Measurements from ENCODE around the gene FAM78A. TPM values are rescaled to one million over a fixed set of nuclear protein-coding genes. Genes with fewer than 3 reads are reported as not detected.

Gene FAM78A
- total and polyA plus RNA-seq, 8 donors = 0.85 to 3.5 (median 1.6) TPM; not detected in 1

- H3K4me1 ChIP-seq = peaks cover 24 to 41% (median 32%) of the 10 kb centered on the region in 4 donors
- TF ChIP-seq EP300 (IDR thresholded peaks at IDR 0.05) (no peak), POLR2A (IDR thresholded peaks at IDR 0.05) (no peak), POLR2AphosphoS5 (IDR thresholded peaks at IDR 0.05) (no peak), CTCF (IDR thresholded peaks at IDR 0.05) (no peak)
- intact Hi-C loops (cut with DNase I; ENCODE audit: low total_unique reads) = no loop called here
- H3K27ac ChIP-seq = peak overlapping the region in 1 of 5 donors; percentile 53
- peak in 1 of 2 donors; percentile 32 for DNase-seq
- H3K4me3 ChIP-seq = no peak overlapping the region
- no peaks in the 10 kb centered on the region for H3K36me3 ChIP-seq
- H3K27me3 ChIP-seq = peaks cover 0 to 85% (median 27%) of the 10 kb centered on the region in 3 donors
- WGBS, 5 donors = 26 to 49% (median 32%) methylated on average over 9 to 10 of the region's 10 CpGs
- no peaks in the 10 kb centered on the region for H3K9me3 ChIP-seq
Measured at GRCh38 chr9:131278702-131279111, 2.4 kb upstream of the FAM78A start.

GRCh38 chr9:131277910-131278701 is 1.8 kb upstream of the FAM78A start:
- intact Hi-C loops (cut with DNase I; ENCODE audit: low total_unique reads) = no loop called here
- WGBS, 5 donors = 7 to 31% (median 9%) methylated on average over 12 to 59 of the region's 59 CpGs
- H3K9me3 ChIP-seq = no peaks in the 10 kb centered on the region
- H3K27ac ChIP-seq = peak overlapping the region; percentile 25 to 83 (median 74)
- H3K4me3 ChIP-seq = peak overlapping the region; percentile 67 to 93 (median 76)
- peaks cover 0 to 79% (median 25%) of the 10 kb centered on the region in 3 donors for H3K27me3 ChIP-seq
- H3K4me1 ChIP-seq = peaks cover 24 to 45% (median 32%) of the 10 kb centered on the region in 4 donors
- TF ChIP-seq POLR2AphosphoS5 (IDR thresholded peaks at IDR 0.05) (peak in 1 of 3 donors; percentile 46), POLR2A (IDR thresholded peaks at IDR 0.05) (no peak)
- DNase-seq = peak; percentile 70 to 94
- H3K36me3 ChIP-seq = no peaks in the 10 kb centered on the region

- peak in 1 of 2 donors; percentile 31 for DNase-seq
- intact Hi-C loops (cut with DNase I; ENCODE audit: low total_unique reads) = no loop called here
- peak overlapping the region; percentile 25 to 83 (median 74) for H3K27ac ChIP-seq
Measured at GRCh38 chr9:131277287-131277909, 1.1 kb upstream of the FAM78A start.

GRCh38 chr9:131276891-131277286 is 579 bp upstream of the FAM78A start:
- WGBS, 5 donors = 0 to 2% (median 2%) methylated on average over 11 to 60 of the region's 60 CpGs

More at GRCh38 chr9:131277287-131277909, 1.1 kb upstream of the FAM78A start:
- no peaks in the 10 kb centered on the region for H3K9me3 ChIP-seq
- H3K36me3 ChIP-seq = no peaks in the 10 kb centered on the region
- H3K27me3 ChIP-seq = peaks cover 0 to 72% (median 17%) of the 10 kb centered on the region in 3 donors
- WGBS, 5 donors = 0 to 2% (median 1%) methylated on average over 17 to 77 of the region's 78 CpGs
- peaks cover 18 to 39% (median 25%) of the 10 kb centered on the region in 4 donors for H3K4me1 ChIP-seq
- H3K4me3 ChIP-seq = peak overlapping the region; percentile 67 to 93 (median 76)
- no peak for TF ChIP-seq EP300 (IDR thresholded peaks at IDR 0.05)
- no peak for TF ChIP-seq POLR2A (IDR thresholded peaks at IDR 0.05)
- no peak for TF ChIP-seq POLR2AphosphoS5 (IDR thresholded peaks at IDR 0.05)
- TF ChIP-seq CTCF (IDR thresholded peaks at IDR 0.05) = no peak

More at GRCh38 chr9:131276891-131277286, 579 bp upstream of the FAM78A start:
- Histone ChIP-seq H3K27me3 (peaks cover 0 to 67% (median 12%) of the 10 kb centered on the region in 3 donors), H3K27ac (peak overlapping the region; percentile 24 to 83 (median 74)), H3K4me1 (peaks cover 18 to 42% (median 23%) of the 10 kb centered on the region in 4 donors), H3K9me3 (no peaks in the 10 kb centered on the region), H3K36me3 (no peaks in the 10 kb centered on the region), H3K4me3 (peak overlapping the region; percentile 67 to 93 (median 76))
- intact Hi-C loops (cut with DNase I; ENCODE audit: low total_unique reads) = no loop called here
- TF ChIP-seq EP300 (IDR thresholded peaks at IDR 0.05) = no peak
- no peak for TF ChIP-seq CTCF (IDR thresholded peaks at IDR 0.05)
- no peak for TF ChIP-seq POLR2A (IDR thresholded peaks at IDR 0.05)
- DNase-seq = peak in 1 of 2 donors; percentile 54
